WTC11 (cell line): ENCODE data around the gene SESN2. TPM values are rescaled to one million over a fixed set of nuclear protein-coding genes. Genes with fewer than 3 reads are reported as not detected.

Source experiments
- ATAC-seq: fragments of 200-7000 bp; cut with Tn5 transposase; 2 replicates; pipeline ENCODE4 v1.10.0; 2021; ENCODE audit warnings: mild to moderate bottlenecking, moderate library complexity
- CTCF ChIA-PET: fragments of 300-600 bp; sonication (Branson Sonifier 250); formaldehyde crosslinking; loops from one replicate; lab custom pipeline; 2021; ENCODE audit warnings: antibody characterized with exemption; lab: Charles Lee
- POLR2A ChIA-PET: fragments of 350-600 bp; sonication (Branson Sonifier 250); formaldehyde crosslinking; loops from one replicate; lab custom pipeline; 2021; ENCODE audit warnings: antibody characterized with exemption; lab: Charles Lee
- DNase-seq: peaks from one replicate; pipeline ENCODE4 v3.0.0; 2021; ENCODE audit warnings: low spot score
- H3K27ac Mint-ChIP-seq: 2 replicates; pipeline ENCODE4 v1.8.0; 2021; ENCODE audit warnings: mixed read lengths
- H3K27me3 Mint-ChIP-seq: 2 replicates; pipeline ENCODE4 v1.8.0; 2021; ENCODE audit warnings: low read depth, mild to moderate bottlenecking, moderate library complexity, mixed read lengths
- H3K36me3 Mint-ChIP-seq: 2 replicates; pipeline ENCODE4 v1.8.0; 2021; ENCODE audit warnings: mixed read lengths
- H3K4me1 Mint-ChIP-seq: 2 replicates; pipeline ENCODE4 v1.8.0; 2022; ENCODE audit warnings: mixed read lengths
- H3K4me3 Mint-ChIP-seq: 2 replicates; pipeline ENCODE4 v1.8.0; 2021; ENCODE audit warnings: mild to moderate bottlenecking, moderate library complexity, mixed read lengths
- H3K9me3 Mint-ChIP-seq: 2 replicates; pipeline ENCODE4 v1.8.0; 2021; ENCODE audit warnings: mixed read lengths
- CBFB ChIP-seq: sonication (generic); formaldehyde crosslinking; IDR thresholded peaks from 2 replicates; pipeline ENCODE4 v1.8.1; 2022; ENCODE audit warnings: mild to moderate bottlenecking, low read depth, missing genetic modification reagents
- CREM ChIP-seq: sonication (generic); formaldehyde crosslinking; IDR thresholded peaks from 2 replicates; pipeline ENCODE4 v1.8.1; 2022; ENCODE audit warnings: mild to moderate bottlenecking, missing genetic modification reagents, moderate library complexity
- E2F5 ChIP-seq: sonication (generic); formaldehyde crosslinking; IDR thresholded peaks from 2 replicates; pipeline ENCODE4 v1.8.1; 2022; ENCODE audit warnings: mild to moderate bottlenecking, moderate library complexity, missing genetic modification reagents
- FOXK1 ChIP-seq: sonication (generic); formaldehyde crosslinking; IDR thresholded peaks from 2 replicates; pipeline ENCODE4 v1.8.0; 2022; ENCODE audit warnings: mild to moderate bottlenecking, moderate library complexity, missing genetic modification reagents
- FOXP4 ChIP-seq: sonication (generic); formaldehyde crosslinking; IDR thresholded peaks from 2 replicates; pipeline ENCODE4 v1.8.0; 2022; ENCODE audit warnings: mild to moderate bottlenecking, missing genetic modification reagents
- GABPB1 ChIP-seq: sonication (generic); formaldehyde crosslinking; IDR thresholded peaks from 2 replicates; pipeline ENCODE4 v1.8.1; 2023; ENCODE audit warnings: mild to moderate bottlenecking, missing genetic modification reagents
- IRF1 ChIP-seq: sonication (generic); formaldehyde crosslinking; IDR thresholded peaks from 2 replicates; pipeline ENCODE4 v1.8.0; 2023; ENCODE audit warnings: missing genetic modification reagents
- IRF2 ChIP-seq: sonication (generic); formaldehyde crosslinking; IDR thresholded peaks from 2 replicates; pipeline ENCODE4 v1.8.0; 2022; ENCODE audit warnings: low read depth, missing genetic modification reagents, borderline replicate concordance
- JAZF1 ChIP-seq: fragments of 250-450 bp; sonication (Bioruptor Pico); IDR thresholded peaks from 2 replicates; pipeline ENCODE4 v1.9.0; 2021; ENCODE audit warnings: moderate library complexity, mild to moderate bottlenecking, inconsistent platforms
- JUN ChIP-seq: sonication (generic); formaldehyde crosslinking; IDR thresholded peaks from 2 replicates; pipeline ENCODE4 v1.8.0; 2023; ENCODE audit warnings: mild to moderate bottlenecking, missing genetic modification reagents
- KAT7 ChIP-seq: sonication (generic); formaldehyde crosslinking; IDR thresholded peaks from 2 replicates; pipeline ENCODE4 v1.8.1; 2023; ENCODE audit warnings: missing genetic modification reagents, mild to moderate bottlenecking, borderline replicate concordance
- NFATC4 ChIP-seq: fragments of 250-450 bp; sonication (Bioruptor Pico); IDR thresholded peaks from 2 replicates; pipeline ENCODE4 v1.9.0; 2021; ENCODE audit warnings: mild to moderate bottlenecking
- RELA ChIP-seq: sonication (generic); formaldehyde crosslinking; IDR thresholded peaks from 2 replicates; pipeline ENCODE4 v1.8.1; 2022; ENCODE audit warnings: missing genetic modification reagents, mild to moderate bottlenecking, borderline replicate concordance
- SMAD3 ChIP-seq: sonication (generic); formaldehyde crosslinking; IDR thresholded peaks from 2 replicates; pipeline ENCODE4 v1.8.0; 2022; ENCODE audit warnings: missing genetic modification reagents, mild to moderate bottlenecking, borderline replicate concordance
- TCF7 ChIP-seq: sonication (generic); formaldehyde crosslinking; IDR thresholded peaks from 2 replicates; pipeline ENCODE4 v1.8.0; 2022; ENCODE audit warnings: mild to moderate bottlenecking, low read depth, missing genetic modification reagents, moderate library complexity
- TEAD1 ChIP-seq: sonication (generic); formaldehyde crosslinking; IDR thresholded peaks from 2 replicates; pipeline ENCODE4 v1.8.0; 2022; ENCODE audit warnings: mild to moderate bottlenecking, missing genetic modification reagents
- TEAD4 ChIP-seq: sonication (generic); formaldehyde crosslinking; IDR thresholded peaks from 2 replicates; pipeline ENCODE4 v1.8.0; 2022; ENCODE audit warnings: mild to moderate bottlenecking, missing genetic modification reagents
- USF2 ChIP-seq: sonication (generic); formaldehyde crosslinking; IDR thresholded peaks from 2 replicates; pipeline ENCODE4 v1.8.1; 2023; ENCODE audit warnings: mild to moderate bottlenecking, missing genetic modification reagents, moderate library complexity
- ZBTB21 ChIP-seq: sonication (generic); formaldehyde crosslinking; IDR thresholded peaks from 2 replicates; pipeline ENCODE4 v1.8.1; 2023; ENCODE audit warnings: mild to moderate bottlenecking, missing genetic modification reagents, borderline replicate concordance
- ZNF138 ChIP-seq: sonication (generic); formaldehyde crosslinking; conservative IDR thresholded peaks from 2 replicates; pipeline ENCODE4 v1.8.1; 2022; ENCODE audit warnings: mild to moderate bottlenecking, moderate library complexity, missing genetic modification reagents
- ZNF263 ChIP-seq: sonication (generic); formaldehyde crosslinking; IDR thresholded peaks from 2 replicates; pipeline ENCODE4 v1.8.1; 2022; ENCODE audit warnings: low read depth, mild to moderate bottlenecking, moderate library complexity, missing genetic modification reagents
- ZNF281 ChIP-seq: sonication (generic); formaldehyde crosslinking; IDR thresholded peaks from 2 replicates; pipeline ENCODE4 v1.8.0; 2023; ENCODE audit warnings: mild to moderate bottlenecking, missing genetic modification reagents
- ZNF396 ChIP-seq: fragments of 250-450 bp; sonication (Bioruptor Pico); IDR thresholded peaks from 2 replicates; pipeline ENCODE4 v1.8.0; 2021; ENCODE audit warnings: mild to moderate bottlenecking, moderate library complexity, borderline replicate concordance
- total RNA-seq: library from RNA; stranded (reverse); gene quantifications from 3 replicates; pipeline ENCODE4 v1.2.3, GENCODE V29; 2021

The SESN2 gene
- total RNA-seq, 1 experiment from 2014 or later = 38.1 TPM

GRCh38 chr1:28235755-28236655 lies 23.3 kb upstream of the SESN2 start, which contains the start of gene ATP5IF1 (continued):
- TF ChIP-seq IRF1 (CRISPR knock-in tag) (0 out of 2 replicates have a peak, but pooled peaks have one; percentile 57), E2F5 (no peak), FOXP4 (CRISPR knock-in tag) (peak; percentile 80; the same call in 1 of the 2 replicates), IRF2 (CRISPR knock-in tag) (0 out of 2 replicates have a peak, but pooled peaks have one; percentile 19), KAT7 (0 out of 2 replicates have a peak, but pooled peaks have one; percentile 54), SMAD3 (CRISPR knock-in tag) (no peak), TEAD4 (0 out of 2 replicates have a peak, but pooled peaks have one; percentile 48)

- no peak for TF ChIP-seq RELA (CRISPR knock-in tag)
- no peak for TF ChIP-seq ZNF138 (CRISPR knock-in tag)
- no peak for TF ChIP-seq NFATC4 (CRISPR knock-in tag)
- TF ChIP-seq ZNF263 (CRISPR knock-in tag) = no peak
- TF ChIP-seq USF2 (CRISPR knock-in tag) = no peak
- TF ChIP-seq ZNF396 (CRISPR knock-in tag) = no peak
- no peak for TF ChIP-seq ZNF281 (CRISPR knock-in tag)
- TF ChIP-seq JUN = no peak
- TF ChIP-seq TEAD1 (CRISPR knock-in tag) = no peak
- no peak for TF ChIP-seq CREM (CRISPR knock-in tag)
- TF ChIP-seq JAZF1 = no peak
- TF ChIP-seq GABPB1 (CRISPR knock-in tag) = no peak
- TF ChIP-seq FOXK1 (CRISPR knock-in tag) = no peak
- TF ChIP-seq ZBTB21 (CRISPR knock-in tag) = no peak
- TF ChIP-seq CBFB (CRISPR knock-in tag) = no peak
- no peak for TF ChIP-seq TCF7 (CRISPR knock-in tag)
- Mint-ChIP-seq H3K4me3 (no peak overlapping the region), H3K27ac (no peak overlapping the region), H3K4me1 (peaks cover 8% of the 10 kb centered on the region), H3K9me3 (no peaks in the 10 kb centered on the region), H3K36me3 (peaks cover 4% of the 10 kb centered on the region), H3K27me3 (no peaks in the 10 kb centered on the region)
- ChIA-PET POLR2A (interaction anchor here (1.3 to 1.6 kb wide), 2 partner anchors 22 to 133 kb away, joined by 4 to 12 read pairs; partner anchors contain the start of genes PHACTR4 and SESN2), CTCF (interaction anchor here (3.1 kb wide), 1 partner anchor 12 kb away, joined by 36 read pairs; no protein-coding TSS in a partner anchor)
- no peak for ATAC-seq
- DNase-seq = no peak
Measured at GRCh38 chr1:28236656-28237322, 22.5 kb upstream of the SESN2 start.
